ENCODE data around the gene HIPK1.

DNA sequence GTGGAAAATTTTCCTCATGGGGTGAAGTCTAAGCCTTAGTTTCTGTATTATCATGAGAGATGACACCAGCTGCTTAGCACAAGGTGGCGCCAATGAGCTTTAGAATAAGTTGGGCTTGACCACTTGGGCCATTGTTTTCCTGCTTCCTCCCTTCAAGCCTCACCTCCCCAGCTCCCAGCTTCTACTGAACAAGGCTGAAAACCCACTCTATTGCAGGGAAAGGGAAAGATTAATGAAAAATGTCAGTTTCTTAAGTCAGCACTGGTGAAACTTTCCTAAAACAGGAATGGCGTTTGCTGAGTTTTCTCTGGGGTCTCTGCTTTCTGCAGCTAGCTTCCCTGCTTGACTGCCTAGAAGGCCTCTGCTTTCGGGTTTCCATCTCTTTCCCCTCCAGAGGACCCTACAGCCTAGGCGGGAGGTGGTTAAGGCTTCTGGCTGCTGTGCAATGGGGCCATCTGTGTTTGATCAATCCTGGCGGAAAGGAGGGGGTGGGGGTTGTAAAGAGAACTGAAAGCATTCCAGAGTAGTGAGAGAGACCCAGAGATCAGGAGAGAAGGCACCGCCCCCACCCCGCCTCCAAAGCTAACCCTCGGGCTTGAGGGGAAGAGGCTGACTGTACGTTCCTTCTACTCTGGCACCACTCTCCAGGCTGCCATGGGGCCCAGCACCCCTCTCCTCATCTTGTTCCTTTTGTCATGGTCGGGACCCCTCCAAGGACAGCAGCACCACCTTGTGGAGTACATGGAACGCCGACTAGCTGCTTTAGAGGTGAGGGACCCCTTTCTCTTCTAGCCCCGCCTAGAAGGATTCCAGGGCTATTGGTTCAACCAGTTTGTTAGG lies 50.0 kb downstream of the HIPK1 start, which contains the start of gene OLFML3:
- TF ChIP-seq GATA2 (IDR thresholded peaks at IDR 0.05; ENCODE audit: low read depth, low read length) (no peak), GATA3 (IDR thresholded peaks at IDR 0.05; ENCODE audit: low read depth, low read length) (no peak)

Measured in SH-SY5Y (cell line).